GM12878 (cell line): ENCODE results near the gene CRY1. TPM values are rescaled to one million over a fixed set of nuclear protein-coding genes. Genes with fewer than 3 reads are reported as not detected.

Experiments
- ATAC-seq: fragments of 200-7000 bp; cut with Tn5 transposase; 3 replicates; pipeline ENCODE4 v1.9.1; 2020; ENCODE audit warnings: mild to moderate bottlenecking, moderate library complexity
- BruUV-seq: library from RNA; stranded (reverse); fragments of 400-500 nt; replicated peaks from 2 replicates; lab custom pipeline; 2021; lab: Mats Ljungman, UMichigan
- CTCF ChIA-PET: fragments of 300-600 bp; sonication (Branson Sonifier 250); formaldehyde crosslinking; extraction: SDS; loops from one replicate; lab custom pipeline; 2021; ENCODE audit warnings: inconsistent platforms; lab: Yijun Ruan, JAX
- POLR2A ChIA-PET: fragments of 350-600 bp; formaldehyde crosslinking; extraction: SDS; loops from one replicate; lab custom pipeline; 2021; ENCODE audit warnings: inconsistent platforms; lab: Charles Lee
- RAD21 ChIA-PET: fragments of 300-600 bp; sonication (Branson Sonifier 250); formaldehyde crosslinking; loops from one replicate; lab custom pipeline; 2023; ENCODE audit warnings: antibody characterized with exemption; ENCODE audit not compliant: unreplicated experiment; lab: Charles Lee
- SMC1A ChIA-PET: fragments of 300-600 bp; sonication (Branson Sonifier 250); formaldehyde crosslinking; loops from one replicate; lab custom pipeline; 2023; ENCODE audit not compliant: unreplicated experiment, uncharacterized antibody; lab: Charles Lee
- DNase-seq: peaks from one replicate; pipeline ENCODE4 v3.0.0-alpha.2; 2011; ENCODE audit warnings: low read depth, low spot score
- FAIRE-seq: peaks from 3 replicates; lab custom pipeline; 2011; peaks lifted over from hg19 to GRCh38; lab: Jason Lieb, UNC
- H2AFZ ChIP-seq: 2 replicates; pipeline ENCODE4 v1.6.0; 2011; ENCODE audit warnings: low read depth, low read length, control low read depth; ENCODE audit not compliant: control insufficient read depth
- H3K27ac ChIP-seq: 2 replicates; pipeline ENCODE4 v1.5.1; 2011; ENCODE audit warnings: control low read depth; ENCODE audit not compliant: control insufficient read depth, insufficient read depth
- H3K27me3 ChIP-seq, 2 experiments: replicated peaks in 1 of 2; 2 replicates each; pipeline versions ENCODE4 v1.6.0 to v1.6.1; 2011; ENCODE audit warnings: low read length in 1 of 2; ENCODE audit not compliant: control insufficient read depth in 2 of 2, insufficient read depth in 2 of 2
- H3K36me3 ChIP-seq, 2 experiments: 2 replicates each; pipeline ENCODE4 v1.5.1; 2011; ENCODE audit warnings: low read length in 1 of 2; ENCODE audit not compliant: control insufficient read depth in 2 of 2, insufficient read depth in 2 of 2
- H3K4me1 ChIP-seq: 2 replicates; pipeline ENCODE4 v1.6.1; 2011; ENCODE audit warnings: mild to moderate bottlenecking, low read length, moderate library complexity, mixed read lengths; ENCODE audit not compliant: control insufficient read depth, insufficient read depth
- H3K4me2 ChIP-seq: 2 replicates; pipeline ENCODE4 v1.6.0; 2011; ENCODE audit warnings: control low read depth; ENCODE audit not compliant: control insufficient read depth, insufficient read depth
- H3K4me3 ChIP-seq: fragments of 200-600 bp; sonication (generic); 2 replicates; pipeline ENCODE4 v1.5.1; 2016
- H3K79me2 ChIP-seq: 2 replicates; pipeline ENCODE4 v1.6.0; 2011; ENCODE audit warnings: low read length; ENCODE audit not compliant: control insufficient read depth, insufficient read depth
- H3K9ac ChIP-seq: 2 replicates; pipeline ENCODE4 v1.8.0; 2011; ENCODE audit warnings: low read length, control low read depth, mixed read lengths; ENCODE audit not compliant: control insufficient read depth, insufficient read depth
- H3K9me3 ChIP-seq: replicated peaks from 3 replicates; pipeline ENCODE4 v1.5.1; 2011; ENCODE audit warnings: mild to moderate bottlenecking, low read length; ENCODE audit not compliant: control insufficient read depth, insufficient read depth
- H4K20me1 ChIP-seq: 2 replicates; pipeline ENCODE4 v1.6.0; 2011; ENCODE audit not compliant: control insufficient read depth, insufficient read depth
- ETV6 ChIP-seq, 2 experiments: fragments of 450-650 bp in 1 of 2; IDR thresholded peaks in 1 of 2; conservative IDR thresholded peaks in 1 of 2; 2 replicates each; pipeline ENCODE4 v1.6.1; 2014; ENCODE audit warnings: antibody characterized with exemption in 1 of 2, borderline replicate concordance in 1 of 2, low read depth in 1 of 2, mild to moderate bottlenecking in 1 of 2, moderate library complexity in 1 of 2
- MEF2B ChIP-seq: fragments of 450-650 bp; IDR thresholded peaks from 2 replicates; pipeline ENCODE4 v1.6.1; 2018; ENCODE audit warnings: mild to moderate bottlenecking, moderate library complexity; ENCODE audit not compliant: partially characterized antibody, poor library complexity, severe bottlenecking
- MYC ChIP-seq: IDR thresholded peaks from 2 replicates; pipeline ENCODE4 v1.6.1; 2011; ENCODE audit warnings: mild to moderate bottlenecking, low read length, moderate library complexity, inconsistent platforms; ENCODE audit not compliant: insufficient read depth, insufficient replicate concordance, insufficient read length, severe bottlenecking
- NFYB ChIP-seq: IDR thresholded peaks from 2 replicates; pipeline ENCODE4 v1.6.1; 2011; ENCODE audit warnings: low read depth, mild to moderate bottlenecking, low read length, improper control_type of control experiment, moderate library complexity; ENCODE audit not compliant: insufficient read depth
- NRF1 ChIP-seq: conservative IDR thresholded peaks from 2 replicates; pipeline ENCODE4 v1.6.1; 2011; ENCODE audit warnings: mild to moderate bottlenecking, low read depth, low read length, improper control_type of control experiment
- PAX8 ChIP-seq: fragments of 450-650 bp; IDR thresholded peaks from 2 replicates; pipeline ENCODE4 v1.6.1; 2017; ENCODE audit warnings: mild to moderate bottlenecking, moderate library complexity
- POLR2AphosphoS5 ChIP-seq: IDR thresholded peaks from 2 replicates; pipeline ENCODE4 v1.6.1; 2011; ENCODE audit warnings: mild to moderate bottlenecking, low read length, inconsistent platforms
- RFX5 ChIP-seq: IDR thresholded peaks from 2 replicates; pipeline ENCODE4 v1.6.1; 2011; ENCODE audit warnings: low read depth, low read length, improper control_type of control experiment
- RUNX3 ChIP-seq: IDR thresholded peaks from 2 replicates; pipeline ENCODE4 v1.6.1; 2012; ENCODE audit warnings: low read length, inconsistent platforms
- SREBF1 ChIP-seq: IDR thresholded peaks from 2 replicates; pipeline ENCODE4 v1.6.1; 2012; ENCODE audit warnings: mild to moderate bottlenecking, low read length
- STAT1 ChIP-seq: fragments of 450-650 bp; conservative IDR thresholded peaks from 2 replicates; pipeline ENCODE4 v1.6.1; 2014; ENCODE audit warnings: antibody characterized with exemption, mild to moderate bottlenecking
- TAF1 ChIP-seq: IDR thresholded peaks from 2 replicates; pipeline ENCODE4 v1.6.1; 2011; ENCODE audit warnings: mild to moderate bottlenecking, low read depth, low read length, borderline replicate concordance
- USF2 ChIP-seq: IDR thresholded peaks from 2 replicates; pipeline ENCODE4 v1.6.1; 2011; ENCODE audit warnings: low read depth, low read length, improper control_type of control experiment, borderline replicate concordance
- YY1 ChIP-seq: IDR thresholded peaks from 2 replicates; pipeline ENCODE4 v1.6.1; 2011; ENCODE audit warnings: low read depth, mild to moderate bottlenecking, low read length
- ZNF24 ChIP-seq: fragments of 450-650 bp; IDR thresholded peaks from 2 replicates; pipeline ENCODE4 v1.6.1; 2017; ENCODE audit warnings: antibody characterized with exemption, mild to moderate bottlenecking
- WGBS: methylation state at CpG from one replicate; pipeline ENCODE4 v1.1.6; 2016; ENCODE audit warnings: low lambda C conversion rate; ENCODE audit not compliant: insufficient replicate concordance, insufficient coverage; ENCODE audit errors: missing lambda C conversion rate; 5-methylcytosine and 5-hydroxymethylcytosine counted together
- in situ Hi-C: fragments of 300-500 bp; cut with MboI; formaldehyde crosslinking; loops from 9 replicates; pipeline ENCODE4 v1.14.3; 2018; ENCODE audit warnings: mixed read lengths
- intact Hi-C: fragments of 100-400 bp; cut with micrococcal nuclease; formaldehyde crosslinking; loops from one replicate; pipeline ENCODE4 v1.14.2; 2022; ENCODE audit not compliant: unreplicated experiment
- polyA plus RNA-seq, 11 experiments: library from polyadenylated mRNA; depleted of rRNA in 4 of 11; unstranded in 6 of 11; stranded (reverse) in 5 of 11; fragments of >200 nt; fragmentation: Nextera tagmentation in 4 of 11; fragmentation: Illumina TruSeq in 1 of 11; extraction: Ambion mirVana in 4 of 11; extraction: Trizol in 1 of 11; gene quantifications; 1 replicate in 1 of 11; 2 replicates in 10 of 11; pipeline versions ENCODE4 v1.2.1 to v1.2.3, GENCODE V29; 2011 to 2016; ENCODE audit warnings: inconsistent platforms in 2 of 11, missing spikeins in 2 of 11, low read depth in 1 of 11
- total RNA-seq, 4 experiments: library from RNA; depleted of rRNA in 3 of 4; stranded (reverse); fragments of >200 nt in 3 of 4; fragmentation: Illumina TruSeq in 1 of 4; extraction: Trizol in 1 of 4; gene quantifications; 2 replicates each; pipeline versions ENCODE4 v1.2.1 to v1.2.3, GENCODE V29; 2013 to 2021

Gene CRY1
- total and polyA plus RNA-seq, 10 of the 15 experiments (the other 5 are each of a cell fraction or from before 2014, with no cell fraction given), result 1.6 to 10.9 (median 5.4) TPM

GRCh38 chr12:106975993-106976658 lies 117.2 kb downstream of the CRY1 start:
- no peak overlapping the region for H3K4me3 ChIP-seq
- in situ Hi-C loops (no loop called here), intact Hi-C loops (no loop called here)
- H3K36me3 ChIP-seq, result peaks cover 0 to 7% of the 10 kb centered on the region in 2 experiments; a peak in 2 of 4 replicates
- SMC1A ChIA-PET, result interaction anchor here (1.0 to 3.5 kb wide), 3 partner anchors 8 to 18 kb away, joined by 3 to 8 read pairs (median 5); partner anchors contain the start of gene MTERF2
- 83% methylated on average over 3 of the region's 3 CpGs for WGBS
- H3K27me3 ChIP-seq, result no peaks in the 10 kb centered on the region
- POLR2A ChIA-PET, result interaction anchor here (0.5 kb wide), 1 partner anchor 44 kb away, joined by 3 read pairs; no protein-coding TSS in a partner anchor
- H3K79me2 ChIP-seq, result no peaks in the 10 kb centered on the region; the same call in 1 of the 2 replicates
- H4K20me1 ChIP-seq, result no peaks in the 10 kb centered on the region
- RAD21 ChIA-PET, result no interaction called here
- peaks cover 5% of the 10 kb centered on the region; the same call in 1 of the 2 replicates for H3K4me1 ChIP-seq
- FAIRE-seq (peak; percentile 62), DNase-seq (no peak), ATAC-seq (no peak)
- no peak overlapping the region for H3K9ac ChIP-seq
- H3K9me3 ChIP-seq, result no peaks in the 10 kb centered on the region
- no peak overlapping the region for H2AFZ ChIP-seq
- BruUV-seq, result no TSS peak
- no peak overlapping the region for H3K4me2 ChIP-seq
- CTCF ChIA-PET, result no interaction called here
- no peak overlapping the region for H3K27ac ChIP-seq
- no peak for TF ChIP-seq USF2
- no peak for TF ChIP-seq RUNX3
- TF ChIP-seq, all 136 proteins: peak for 0

- POLR2A ChIA-PET, result interaction anchor here (0.6 kb wide), 1 partner anchor 1545 kb away, joined by 3 read pairs; no protein-coding TSS in a partner anchor
- Histone ChIP-seq H3K4me1 (peaks cover 5% of the 10 kb centered on the region; the same call in 1 of the 2 replicates), H2AFZ (no peak overlapping the region), H3K79me2 (no peaks in the 10 kb centered on the region; the same call in 1 of the 2 replicates), H3K9ac (no peak overlapping the region), H3K27me3 (no peaks in the 10 kb centered on the region), H3K4me2 (no peak overlapping the region), H3K36me3 (peaks cover 0 to 8% of the 10 kb centered on the region in 2 experiments; a peak in 2 of 4 replicates), H3K27ac (no peak overlapping the region), H4K20me1 (no peaks in the 10 kb centered on the region), H3K9me3 (no peaks in the 10 kb centered on the region), H3K4me3 (no peak overlapping the region)
- FAIRE-seq, result no peak
- SMC1A ChIA-PET, result interaction anchor here (1.3 kb wide), 1 partner anchor 9 kb away, joined by 4 read pairs; no protein-coding TSS in a partner anchor
- intact Hi-C loops, result no loop called here
- 98% methylated on average over 8 of the region's 8 CpGs for WGBS
- in situ Hi-C loops, result no loop called here
- no TSS peak for BruUV-seq
- CTCF ChIA-PET, result no interaction called here
- RAD21 ChIA-PET, result no interaction called here
- ATAC-seq, result no peak
- DNase-seq, result no peak
- TF ChIP-seq MEF2B (no peak), RFX5 (no peak), NFYB (no peak), MYC (no peak), NRF1 (no peak), YY1 (no peak), ETV6 (conservative IDR thresholded peaks at IDR 0.05 in 1 of 2, IDR thresholded peaks at IDR 0.05 in 1 of 2; ENCODE audit: borderline replicate concordance in 1 of 2, low read depth in 1 of 2) (no peak), PAX8 (no peak), SREBF1 (no peak), STAT1 (no peak), ZNF24 (no peak), POLR2AphosphoS5 (no peak), TAF1 (no peak)
Observed at GRCh38 chr12:106975098-106975497, 118.3 kb downstream of the CRY1 start.
